H1 (cell line): ENCODE measurements around the gene LRRC61. TPM values are rescaled to one million over a fixed set of nuclear protein-coding genes. Genes with fewer than 3 reads are reported as not detected.

Source experiments
- CTCF ChIA-PET: fragments of 300-600 bp; sonication (Branson Sonifier 250); formaldehyde crosslinking; loops from one replicate; lab custom pipeline; 2021; ENCODE audit not compliant: partially characterized antibody; lab: Charles Lee
- POLR2A ChIA-PET: fragments of 300-600 bp; sonication (Branson Sonifier 250); formaldehyde crosslinking; loops from one replicate; lab custom pipeline; 2021; ENCODE audit warnings: inconsistent platforms; ENCODE audit not compliant: partially characterized antibody; lab: Charles Lee
- DNase-seq, 2 experiments: peaks; one replicate each; pipeline versions ENCODE4 v3.0.0 to v3.0.0-alpha.2; 2010 to 2022; ENCODE audit warnings: low spot score in 2 of 2, low read depth in 1 of 2, mixed read lengths in 1 of 2
- FAIRE-seq: peaks from 2 replicates; lab custom pipeline; 2011; peaks lifted over from hg19 to GRCh38; lab: Jason Lieb, UNC
- H2AFZ ChIP-seq: 2 replicates; pipeline ENCODE4 v1.8.1; 2012; ENCODE audit warnings: low read length, inconsistent platforms
- H2AK5ac ChIP-seq: 2 replicates; pipeline ENCODE4 v1.6.1; 2013; ENCODE audit warnings: low read depth, low read length
- H2BK120ac ChIP-seq: replicated peaks from 2 replicates; pipeline ENCODE3; 2013; ENCODE audit warnings: low read depth, low read length, inconsistent platforms
- H2BK12ac ChIP-seq: 2 replicates; pipeline ENCODE4 v1.6.1; 2013; ENCODE audit warnings: low read depth, low read length
- H2BK15ac ChIP-seq: 2 replicates; pipeline ENCODE4 v1.6.1; 2013; ENCODE audit warnings: low read length
- H2BK20ac ChIP-seq: 2 replicates; pipeline ENCODE4 v1.6.1; 2013; ENCODE audit warnings: low read length
- H2BK5ac ChIP-seq: 2 replicates; pipeline ENCODE4 v1.6.1; 2013; ENCODE audit warnings: low read depth, low read length
- H3K14ac ChIP-seq: 2 replicates; pipeline ENCODE4 v1.6.1; 2013; ENCODE audit warnings: inconsistent platforms; ENCODE audit not compliant: insufficient read length
- H3K18ac ChIP-seq: 2 replicates; pipeline ENCODE4 v1.6.1; 2013; ENCODE audit warnings: low read length; ENCODE audit errors: extremely low read depth
- H3K23ac ChIP-seq: 2 replicates; pipeline ENCODE4 v1.6.1; 2013; ENCODE audit warnings: inconsistent platforms; ENCODE audit not compliant: insufficient read length
- H3K23me2 ChIP-seq: 2 replicates; pipeline ENCODE4 v1.6.1; 2013; ENCODE audit warnings: low read depth, low read length
- H3K27ac ChIP-seq: 2 replicates; pipeline ENCODE4 v1.6.1; 2011; ENCODE audit warnings: low read depth, low read length, inconsistent platforms
- H3K27me3 ChIP-seq, 4 experiments: replicated peaks in 1 of 4; 1 replicate in 1 of 4; 2 replicates in 3 of 4; pipeline versions ENCODE4 v1.6.1 to v1.8.1; 2011 to 2013; ENCODE audit warnings: low read length in 3 of 4, mild to moderate bottlenecking in 3 of 4, inconsistent platforms in 2 of 4, mixed read lengths in 2 of 4, moderate library complexity in 1 of 4; ENCODE audit not compliant: control insufficient read depth in 3 of 4, insufficient read depth in 3 of 4; ENCODE audit errors: extremely low read depth in 1 of 4
- H3K36me3 ChIP-seq, 4 experiments: 2 replicates each; pipeline versions ENCODE4 v1.6.1 to v1.8.1; 2011 to 2013; ENCODE audit warnings: mild to moderate bottlenecking in 4 of 4, low read length in 3 of 4, moderate library complexity in 2 of 4, control low read depth in 1 of 4, inconsistent platforms in 1 of 4; ENCODE audit not compliant: insufficient read depth in 4 of 4, control insufficient read depth in 2 of 4
- H3K4ac ChIP-seq: replicated peaks from 2 replicates; pipeline ENCODE3; 2013; ENCODE audit warnings: low read length, low read depth, mixed read lengths, inconsistent platforms; ENCODE audit not compliant: insufficient read length
- H3K4me1 ChIP-seq, 4 experiments: replicated peaks in 1 of 4; 1 replicate in 1 of 4; 2 replicates in 3 of 4; pipeline versions ENCODE4 v1.6.1 to v1.8.1; 2011 to 2013; ENCODE audit warnings: low read length in 3 of 4, inconsistent platforms in 2 of 4, mixed read lengths in 1 of 4; ENCODE audit not compliant: insufficient read depth in 4 of 4, control insufficient read depth in 3 of 4
- H3K4me2 ChIP-seq, 2 experiments: 2 replicates each; pipeline versions ENCODE4 v1.6.1 to v1.8.1; 2011 to 2013; ENCODE audit warnings: low read depth in 2 of 2, low read length in 2 of 2, control low read depth in 1 of 2, inconsistent platforms in 1 of 2, mild to moderate bottlenecking in 1 of 2; ENCODE audit not compliant: insufficient read depth in 1 of 2
- H3K4me3 ChIP-seq, 4 experiments: fragments of 200-600, 300-600 bp in 1 of 4; sonication (generic), shearing (Covaris generic), sonication (Bioruptor Twin) in 1 of 4; 2 replicates each; pipeline versions ENCODE4 v1.5.1 to v1.8.1; 2011 to 2016; ENCODE audit warnings: low read length in 4 of 4, low read depth in 3 of 4, control low read depth in 2 of 4, inconsistent platforms in 2 of 4, mild to moderate bottlenecking in 2 of 4, mixed read lengths in 1 of 4, moderate library complexity in 1 of 4; ENCODE audit not compliant: insufficient read depth in 2 of 4; ENCODE audit errors: extremely low read depth in 1 of 4
- H3K56ac ChIP-seq: replicated peaks from 2 replicates; pipeline ENCODE3; 2013; ENCODE audit warnings: low read depth, mild to moderate bottlenecking, mixed read lengths, low read length, inconsistent platforms; ENCODE audit not compliant: insufficient read length
- H3K79me1 ChIP-seq: 2 replicates; pipeline ENCODE4 v1.6.1; 2013; ENCODE audit warnings: low read depth, low read length, control low read depth
- H3K79me2 ChIP-seq, 2 experiments: 2 replicates each; pipeline versions ENCODE4 v1.6.1 to v1.8.1; 2012 to 2013; ENCODE audit warnings: low read length in 2 of 2, mild to moderate bottlenecking in 2 of 2, inconsistent platforms in 1 of 2; ENCODE audit not compliant: insufficient read depth in 2 of 2, control insufficient read depth in 1 of 2
- H3K9ac ChIP-seq, 4 experiments: replicated peaks in 1 of 4; 1 replicate in 1 of 4; 2 replicates in 3 of 4; pipeline versions ENCODE4 v1.6.1 to v1.8.1; 2011 to 2013; ENCODE audit warnings: low read depth in 3 of 4, low read length in 3 of 4, control low read depth in 2 of 4, mild to moderate bottlenecking in 2 of 4, moderate library complexity in 2 of 4, inconsistent platforms in 1 of 4; ENCODE audit errors: extremely low read depth in 1 of 4
- H3K9me3 ChIP-seq, 2 experiments: 2 replicates each; pipeline versions ENCODE4 v1.6.1 to v1.8.1; 2012 to 2013; ENCODE audit warnings: mild to moderate bottlenecking in 2 of 2, moderate library complexity in 2 of 2, control low read depth in 1 of 2, inconsistent platforms in 1 of 2, low read depth in 1 of 2, low read length in 1 of 2, mixed read lengths in 1 of 2; ENCODE audit not compliant: insufficient read depth in 2 of 2
- H4K20me1 ChIP-seq, 2 experiments: replicated peaks in 1 of 2; 2 replicates each; pipeline versions ENCODE3 to v1.8.1; 2011 to 2013; ENCODE audit warnings: inconsistent platforms in 2 of 2, low read length in 2 of 2, mild to moderate bottlenecking in 1 of 2; ENCODE audit not compliant: insufficient read depth in 2 of 2, control insufficient read depth in 1 of 2
- H4K5ac ChIP-seq: 2 replicates; pipeline ENCODE4 v1.6.1; 2013; ENCODE audit warnings: low read length, low read depth, mixed read lengths, inconsistent platforms; ENCODE audit not compliant: insufficient read length
- H4K8ac ChIP-seq: 2 replicates; pipeline ENCODE4 v1.8.0; 2013; ENCODE audit warnings: mild to moderate bottlenecking, moderate library complexity, low read length, inconsistent platforms; ENCODE audit not compliant: insufficient read depth; ENCODE audit errors: extremely low read depth
- H4K91ac ChIP-seq: replicated peaks from 2 replicates; pipeline ENCODE3; 2013; ENCODE audit warnings: low read length, mixed read lengths, inconsistent platforms; ENCODE audit not compliant: insufficient read length
- BRCA1 ChIP-seq: IDR thresholded peaks from 2 replicates; pipeline ENCODE4 v1.6.1; 2012; ENCODE audit warnings: low read depth, low read length, improper control_type of control experiment
- JUN ChIP-seq: IDR thresholded peaks from 2 replicates; pipeline ENCODE4 v1.6.1; 2011; ENCODE audit warnings: low read depth, mild to moderate bottlenecking, improper control_type of control experiment, low read length
- JUND ChIP-seq: IDR thresholded peaks from 2 replicates; pipeline ENCODE4 v1.6.1; 2011; ENCODE audit warnings: mild to moderate bottlenecking, improper control_type of control experiment, low read length
- SIRT6 ChIP-seq: IDR thresholded peaks from one replicate; pipeline ENCODE4 v1.7.1; 2012; ENCODE audit warnings: low read length, inconsistent platforms
- YY1 ChIP-seq: IDR thresholded peaks from 2 replicates; pipeline ENCODE4 v1.6.1; 2011; ENCODE audit warnings: low read depth, mild to moderate bottlenecking, low read length
- WGBS, 2 experiments: shearing (Covaris generic) in 1 of 2; methylation state at CpG; one replicate each; pipeline versions ENCODE4 v1.1.6 to v1.1.7; 2013 to 2015; ENCODE audit warnings: low lambda C conversion rate in 2 of 2, mixed read lengths in 2 of 2, inconsistent platforms in 1 of 2, low coverage in 1 of 2, missing lambda C conversion rate in 1 of 2; ENCODE audit not compliant: insufficient replicate concordance in 2 of 2, insufficient coverage in 1 of 2, insufficient read length in 1 of 2; ENCODE audit errors: extremely low coverage in 1 of 2, missing lambda C conversion rate in 1 of 2; 5-methylcytosine and 5-hydroxymethylcytosine counted together
- polyA plus RNA-seq, 7 experiments: library from polyadenylated mRNA; depleted of rRNA in 3 of 7; stranded (reverse) in 5 of 7; unstranded in 2 of 7; fragments of >200 nt in 5 of 7; fragments of 200-250 nt in 2 of 7; gene quantifications; 1 replicate in 5 of 7; 2 replicates in 1 of 7; 4 replicates in 1 of 7; pipeline versions ENCODE4 v1.2.1 to v1.2.3, GENCODE V29; 2011 to 2013; ENCODE audit warnings: missing spikeins in 2 of 7, mixed read lengths in 2 of 7
- total RNA-seq: library from RNA; stranded (reverse); fragmentation: NEBNext Ultra II Directional; extraction: Animal tissue kit (Norgen Biotek cat#: 25700); gene quantifications from 2 replicates; pipeline ENCODE4 v1.2.1, GENCODE V29; 2021

LRRC61 gene
- total and polyA plus RNA-seq, 2 of the 8 experiments (the other 6 are each of a cell fraction or from before 2014, with no cell fraction given): 0.73 to 44.8 TPM

GRCh38 chr7:150345012-150345411 lies 21.9 kb downstream of the LRRC61 start:
- Histone ChIP-seq H3K4me3 (no peak overlapping the region), H3K4me2 (no peak overlapping the region), H3K36me3 (no peaks in the 10 kb centered on the region), H4K91ac (no peak overlapping the region), H2BK5ac (no peak overlapping the region), H3K23me2 (peaks cover 16% of the 10 kb centered on the region), H4K8ac (no peak overlapping the region), H2BK120ac (no peak overlapping the region), H2BK15ac (no peak overlapping the region), H4K5ac (no peak overlapping the region), H3K79me1 (no peaks in the 10 kb centered on the region), H3K4ac (no peak overlapping the region), H2AK5ac (no peak overlapping the region), H3K56ac (no peak overlapping the region), H3K23ac (no peak overlapping the region), H3K79me2 (peaks cover 0 to 12% of the 10 kb centered on the region in 2 experiments; a peak in 2 of 4 replicates), H3K27me3 (peaks cover 0 to 26% (median 21%) of the 10 kb centered on the region in 4 experiments; a peak in 6 of 7 replicates), H3K14ac (no peak overlapping the region), H2BK20ac (no peak overlapping the region), H3K27ac (no peak overlapping the region), H3K9ac (no peak overlapping the region), H2AFZ (no peak overlapping the region), H2BK12ac (no peak overlapping the region), H3K4me1 (peaks cover 4 to 21% (median 11%) of the 10 kb centered on the region in 4 experiments), H3K18ac (no peak overlapping the region), H3K9me3 (peaks cover 0 to 11% of the 10 kb centered on the region in 2 experiments; a peak in 3 of 4 replicates), H4K20me1 (no peaks in the 10 kb centered on the region)
- TF ChIP-seq YY1 (no peak), JUND (no peak), SIRT6 (no peak), BRCA1 (no peak), JUN (no peak)
- 97% methylated on average over 1 of the region's 1 CpG; no CpG with 5 or more reads in 1 of the 2 experiments for WGBS, 2 experiments
- DNase-seq (no peak), FAIRE-seq (no peak)
- POLR2A ChIA-PET: interaction anchor here (0.6 to 1.9 kb wide), 5 partner anchors 8 to 633 kb away, joined by 3 to 6 read pairs (median 5); no protein-coding TSS in a partner anchor
- CTCF ChIA-PET: interaction anchor here (0.6 to 5.2 kb wide), 3 partner anchors 10 to 170 kb away, joined by 3 to 41 read pairs (median 4); no protein-coding TSS in a partner anchor
